Caco-2 (cell line): ENCODE measurements around the gene SIT1. TPM values are rescaled to one million over a fixed set of nuclear protein-coding genes. Genes with fewer than 3 reads are reported as not detected.
"Not testable (repeated sequence)": the region's sequence is repeated elsewhere in the genome, so short reads cannot be mapped to it uniquely, and the experiment has no call there.

ENCODE experiments used
- BruUV-seq: library from RNA; stranded (reverse); fragments of 400-500 nt; replicated peaks from 2 replicates; lab custom pipeline; 2021; lab: Mats Ljungman, UMichigan
- CTCF ChIA-PET: fragments of 300-600 bp; sonication (Branson Sonifier 250); formaldehyde crosslinking; loops from one replicate; lab custom pipeline; 2022; ENCODE audit warnings: antibody characterized with exemption; lab: Charles Lee
- POLR2A ChIA-PET: fragments of 300-600 bp; sonication (Branson Sonifier 250); formaldehyde crosslinking; loops from one replicate; lab custom pipeline; 2022; ENCODE audit warnings: antibody characterized with exemption; lab: Charles Lee
- DNase-seq, 2 experiments: peaks; one replicate each; pipeline versions ENCODE4 v3.0.0 to v3.0.0-alpha.2; 2020 to 2022
- H3K27me3 ChIP-seq: replicated peaks from 2 replicates; pipeline ENCODE4 v1.6.0; 2011; ENCODE audit warnings: low read length; ENCODE audit not compliant: control insufficient read depth, insufficient read depth
- H3K36me3 ChIP-seq: 2 replicates; pipeline ENCODE4 v1.5.1; 2011; ENCODE audit warnings: low read length; ENCODE audit not compliant: control insufficient read depth, insufficient read depth
- H3K4me1 ChIP-seq: fragments of 250-450 bp; sonication (Bioruptor Pico); 2 replicates; pipeline ENCODE4 v1.5.1; 2020; ENCODE audit warnings: mild to moderate bottlenecking
- H3K4me3 ChIP-seq: 2 replicates; pipeline ENCODE4 v1.5.1; 2011; ENCODE audit warnings: low read depth, mild to moderate bottlenecking, control low read depth, low read length
- H3K9me3 ChIP-seq: fragments of 250-450 bp; sonication (Bioruptor Pico); 2 replicates; pipeline ENCODE4 v1.5.1; 2020; ENCODE audit warnings: mild to moderate bottlenecking, moderate library complexity
- H3K27ac Mint-ChIP-seq: one replicate; pipeline ENCODE4 v1.8.0; 2022; ENCODE audit warnings: mixed read lengths; ENCODE audit not compliant: unreplicated experiment
- H3K27me3 Mint-ChIP-seq: one replicate; pipeline ENCODE4 v1.8.0; 2022; ENCODE audit warnings: mixed read lengths; ENCODE audit not compliant: insufficient read depth, unreplicated experiment
- H3K36me3 Mint-ChIP-seq: one replicate; pipeline ENCODE4 v1.8.0; 2022; ENCODE audit warnings: mild to moderate bottlenecking, mixed read lengths; ENCODE audit not compliant: insufficient read depth, unreplicated experiment
- H3K4me1 Mint-ChIP-seq: one replicate; pipeline ENCODE4 v1.8.0; 2022; ENCODE audit warnings: low read depth, mixed read lengths; ENCODE audit not compliant: unreplicated experiment
- H3K4me3 Mint-ChIP-seq: one replicate; pipeline ENCODE4 v1.8.0; 2022; ENCODE audit warnings: mild to moderate bottlenecking, moderate library complexity, mixed read lengths; ENCODE audit not compliant: unreplicated experiment
- H3K9me3 Mint-ChIP-seq: one replicate; pipeline ENCODE4 v1.8.0; 2022; ENCODE audit warnings: mixed read lengths; ENCODE audit not compliant: unreplicated experiment
- intact Hi-C: fragments of 100-400 bp; cut with micrococcal nuclease; formaldehyde crosslinking; loops from one replicate; pipeline ENCODE4 v1.10.0; 2022; ENCODE audit not compliant: unreplicated experiment
- total RNA-seq: library from RNA; stranded (reverse); gene quantifications from 2 replicates; pipeline ENCODE4 v1.2.3, GENCODE V29; 2022
- TF ChIP-seq, protein P1 (sequence below), 2 experiments: fragments of 200-600 bp in 1 of 2; IDR thresholded peaks; 1 replicate in 1 of 2; 2 replicates in 1 of 2; pipeline versions ENCODE4 v1.5.1 to v1.8.0; 2011 to 2022; ENCODE audit warnings: antibody characterized with exemption in 1 of 2, control low read depth in 1 of 2, inconsistent platforms in 1 of 2, low read depth in 1 of 2, low read length in 1 of 2, mild to moderate bottlenecking in 1 of 2, moderate library complexity in 1 of 2; ENCODE audit not compliant: insufficient read depth in 1 of 2, severe bottlenecking in 1 of 2, unreplicated experiment in 1 of 2

The SIT1 gene
- total RNA-seq, 1 experiment from 2014 or later, result not detected

DNA sequence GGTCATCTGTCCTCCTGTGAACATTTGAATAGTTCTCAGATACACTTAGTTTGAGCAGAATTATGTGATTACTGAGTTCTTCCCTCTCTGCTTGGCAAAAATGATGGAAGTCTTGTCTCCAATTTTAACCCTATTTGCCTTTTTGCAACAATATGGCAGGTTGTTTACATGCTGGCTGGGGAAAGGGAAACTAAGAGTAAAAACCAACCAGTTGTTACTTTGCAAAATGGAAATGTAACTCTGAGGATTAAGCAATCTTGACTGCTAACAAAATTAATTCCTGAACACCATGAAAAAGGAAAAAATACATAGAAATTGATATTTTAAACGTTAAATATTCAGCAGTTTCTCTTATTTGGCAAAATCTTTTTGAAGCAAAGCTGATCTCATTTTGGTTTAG lies 11.1 kb downstream of the SIT1 start:
- intact Hi-C loops, result no loop called here
- Mint-ChIP-seq H3K27me3 (no peaks in the 10 kb centered on the region), H3K36me3 (peaks cover 6% of the 10 kb centered on the region), H3K9me3 (no peaks in the 10 kb centered on the region), H3K4me3 (no peak overlapping the region), H3K27ac (no peak overlapping the region), H3K4me1 (no peaks in the 10 kb centered on the region)
- Histone ChIP-seq H3K27me3 (no peaks in the 10 kb centered on the region), H3K36me3 (no peaks in the 10 kb centered on the region), H3K4me1 (no peaks in the 10 kb centered on the region), H3K4me3 (no peak overlapping the region), H3K9me3 (no peaks in the 10 kb centered on the region)
- POLR2A ChIA-PET, result no interaction called here
- DNase-seq, result no peak
- BruUV-seq, result no TSS peak
- CTCF ChIA-PET, result interaction anchor here (0.5 kb wide), 1 partner anchor 150 kb away, joined by 7 read pairs; the partner anchor contains the start of gene RUSC2
- TF ChIP-seq, protein P1, sequence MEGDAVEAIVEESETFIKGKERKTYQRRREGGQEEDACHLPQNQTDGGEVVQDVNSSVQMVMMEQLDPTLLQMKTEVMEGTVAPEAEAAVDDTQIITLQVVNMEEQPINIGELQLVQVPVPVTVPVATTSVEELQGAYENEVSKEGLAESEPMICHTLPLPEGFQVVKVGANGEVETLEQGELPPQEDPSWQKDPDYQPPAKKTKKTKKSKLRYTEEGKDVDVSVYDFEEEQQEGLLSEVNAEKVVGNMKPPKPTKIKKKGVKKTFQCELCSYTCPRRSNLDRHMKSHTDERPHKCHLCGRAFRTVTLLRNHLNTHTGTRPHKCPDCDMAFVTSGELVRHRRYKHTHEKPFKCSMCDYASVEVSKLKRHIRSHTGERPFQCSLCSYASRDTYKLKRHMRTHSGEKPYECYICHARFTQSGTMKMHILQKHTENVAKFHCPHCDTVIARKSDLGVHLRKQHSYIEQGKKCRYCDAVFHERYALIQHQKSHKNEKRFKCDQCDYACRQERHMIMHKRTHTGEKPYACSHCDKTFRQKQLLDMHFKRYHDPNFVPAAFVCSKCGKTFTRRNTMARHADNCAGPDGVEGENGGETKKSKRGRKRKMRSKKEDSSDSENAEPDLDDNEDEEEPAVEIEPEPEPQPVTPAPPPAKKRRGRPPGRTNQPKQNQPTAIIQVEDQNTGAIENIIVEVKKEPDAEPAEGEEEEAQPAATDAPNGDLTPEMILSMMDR (IDR thresholded peaks at IDR 0.05; ENCODE audit: insufficient read depth in 1 of 2, low read depth in 1 of 2, low read length in 1 of 2, severe bottlenecking in 1 of 2, unreplicated experiment in 1 of 2), result no peak

DNA sequence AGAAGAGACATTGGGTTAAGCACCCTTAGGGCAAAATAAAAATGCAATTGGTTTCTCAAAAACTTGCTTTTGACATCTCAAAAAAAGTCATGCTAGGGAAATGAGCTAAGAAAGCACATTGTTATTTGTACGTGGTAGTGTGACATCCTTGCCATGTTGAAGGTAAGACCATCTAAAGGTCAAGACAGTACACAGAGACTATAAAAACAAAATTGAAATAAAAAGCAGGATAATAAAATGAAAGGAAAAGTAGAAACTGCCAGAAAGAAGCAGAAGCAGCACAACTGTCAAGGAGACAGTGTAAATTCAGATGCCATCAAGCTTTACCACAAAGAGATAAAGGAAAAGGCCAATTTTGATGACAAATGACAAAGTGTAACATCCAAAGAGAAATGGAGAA lies 11.5 kb downstream of the SIT1 start:
- H3K36me3 ChIP-seq, POLR2A ChIA-PET, H3K4me1 ChIP-seq, H3K27ac Mint-ChIP-seq, H3K4me3 ChIP-seq, H3K9me3 ChIP-seq, H3K9me3 Mint-ChIP-seq, CTCF ChIA-PET, DNase-seq, H3K27me3 ChIP-seq, BruUV-seq, intact Hi-C loops, H3K4me1 Mint-ChIP-seq, H3K27me3 Mint-ChIP-seq, H3K4me3 Mint-ChIP-seq, H3K36me3 Mint-ChIP-seq: not testable (repeated sequence)

DNA sequence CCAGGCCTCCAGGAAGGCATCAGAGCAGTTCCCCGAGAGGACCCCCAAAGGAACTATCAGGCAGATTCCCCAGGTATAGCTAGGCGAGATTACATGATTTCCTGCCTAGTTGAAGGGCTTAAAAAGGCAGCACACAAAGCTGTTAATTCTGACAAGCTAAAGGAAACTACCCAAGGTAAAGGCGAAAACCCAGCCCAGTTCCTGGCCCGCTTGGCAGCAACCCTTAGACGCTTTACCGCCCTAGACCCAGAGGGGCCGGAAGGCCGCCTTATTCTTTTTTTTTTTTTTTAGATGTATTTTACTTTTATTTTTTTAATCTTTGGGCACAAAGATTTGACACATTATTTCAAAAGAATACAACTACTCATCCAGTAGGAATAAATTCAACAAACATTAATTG lies 12.0 kb downstream of the SIT1 start:
- H3K27me3 Mint-ChIP-seq, H3K27ac Mint-ChIP-seq, H3K36me3 ChIP-seq, H3K4me1 ChIP-seq, H3K4me3 Mint-ChIP-seq, intact Hi-C loops, DNase-seq, H3K4me3 ChIP-seq, H3K4me1 Mint-ChIP-seq, H3K9me3 Mint-ChIP-seq, CTCF ChIA-PET, BruUV-seq, H3K27me3 ChIP-seq, POLR2A ChIA-PET, H3K36me3 Mint-ChIP-seq, H3K9me3 ChIP-seq: not testable (repeated sequence)

DNA sequence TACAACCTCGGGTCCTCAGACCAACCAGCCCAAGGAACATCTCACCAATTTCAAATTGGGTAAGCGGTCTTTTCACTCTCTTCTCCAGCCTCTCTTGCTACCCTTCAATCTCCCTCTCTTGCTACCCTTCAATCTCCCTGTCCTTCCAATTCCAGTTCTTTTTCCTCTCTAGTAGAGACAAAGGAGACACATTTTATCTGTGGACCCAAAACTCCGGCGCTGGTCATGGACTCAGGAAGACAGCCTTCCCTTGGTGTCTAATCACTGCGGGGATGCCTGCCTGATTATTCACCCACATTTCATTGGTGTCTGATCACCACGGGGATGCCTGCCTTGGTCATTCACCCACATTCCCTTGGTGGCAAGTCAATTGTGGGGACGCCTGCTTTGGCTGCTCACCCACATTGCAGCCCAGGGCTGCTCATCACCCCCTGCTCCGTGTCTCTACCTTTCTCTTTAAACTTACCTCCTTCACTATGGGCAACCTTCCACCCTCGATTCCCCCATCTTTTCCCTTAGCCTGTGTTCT lies 13.2 kb downstream of the SIT1 start:
- BruUV-seq, H3K27me3 Mint-ChIP-seq, DNase-seq, H3K4me3 Mint-ChIP-seq, H3K27ac Mint-ChIP-seq, H3K4me1 ChIP-seq, POLR2A ChIA-PET, H3K9me3 Mint-ChIP-seq, CTCF ChIA-PET, H3K36me3 Mint-ChIP-seq, H3K9me3 ChIP-seq, H3K27me3 ChIP-seq, H3K4me1 Mint-ChIP-seq, H3K4me3 ChIP-seq, H3K36me3 ChIP-seq, intact Hi-C loops: not testable (repeated sequence)

DNA sequence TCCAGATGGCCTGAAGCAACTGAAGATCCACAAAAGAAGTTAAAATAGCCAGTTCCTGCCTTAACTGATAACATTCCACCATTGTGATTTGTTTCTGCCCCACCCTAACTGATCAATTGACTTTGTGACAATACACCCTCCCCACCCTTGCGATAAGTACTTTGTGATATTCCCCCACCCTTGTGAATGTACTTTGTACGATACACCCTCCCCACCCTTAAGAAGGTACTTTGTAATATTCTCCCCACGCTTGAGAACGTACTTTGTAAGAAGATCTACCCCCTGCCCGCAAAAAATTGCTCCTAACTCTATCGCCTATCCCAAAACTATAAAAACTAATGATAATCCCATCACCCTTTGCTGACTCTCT lies 13.9 kb downstream of the SIT1 start:
- H3K36me3 ChIP-seq, H3K4me1 Mint-ChIP-seq, BruUV-seq, intact Hi-C loops, H3K4me3 ChIP-seq, DNase-seq, H3K27me3 Mint-ChIP-seq, H3K9me3 Mint-ChIP-seq, H3K27me3 ChIP-seq, H3K9me3 ChIP-seq, H3K36me3 Mint-ChIP-seq, H3K4me3 Mint-ChIP-seq, CTCF ChIA-PET, H3K4me1 ChIP-seq, H3K27ac Mint-ChIP-seq, POLR2A ChIA-PET: not testable (repeated sequence)
